Activated CD4-positive, alpha-beta T cell treated with anti-CD3 and anti-CD28 coated beads for 36 hours (primary cell): ENCODE results near the gene OR13J1. TPM values are rescaled to one million over a fixed set of nuclear protein-coding genes. Genes with fewer than 3 reads are reported as not detected.

Experiments used
- ATAC-seq: fragments of 200-7000 bp; cut with Tn5 transposase; one replicate; pipeline ENCODE4 v1.10.0; 2021; ENCODE audit warnings: mild to moderate bottlenecking, moderate library complexity
- CTCF ChIA-PET: fragments of 350-600 bp; sonication (Branson Sonifier 250); formaldehyde crosslinking; loops from one replicate; lab custom pipeline; 2021; ENCODE audit warnings: antibody characterized with exemption; lab: Charles Lee
- POLR2A ChIA-PET: fragments of 350-600 bp; sonication (Branson Sonifier 250); formaldehyde crosslinking; loops from one replicate; lab custom pipeline; 2021; ENCODE audit warnings: antibody characterized with exemption, inconsistent platforms; lab: Charles Lee
- DNase-seq: peaks from one replicate; pipeline ENCODE4 v3.0.0-alpha.2; 2020
- H3K27ac Mint-ChIP-seq: one replicate; pipeline ENCODE4 v1.8.0; 2021; ENCODE audit warnings: mixed read lengths
- H3K27me3 Mint-ChIP-seq: one replicate; pipeline ENCODE4 v1.8.0; 2021; ENCODE audit warnings: mixed read lengths
- H3K36me3 Mint-ChIP-seq: one replicate; pipeline ENCODE4 v1.8.0; 2021; ENCODE audit warnings: low read depth, mixed read lengths
- H3K4me1 Mint-ChIP-seq: one replicate; pipeline ENCODE4 v1.8.0; 2021; ENCODE audit warnings: mixed read lengths
- H3K4me3 Mint-ChIP-seq: one replicate; pipeline ENCODE4 v1.8.0; 2021; ENCODE audit warnings: mild to moderate bottlenecking, moderate library complexity, mixed read lengths
- H3K9me3 Mint-ChIP-seq: one replicate; pipeline ENCODE4 v1.8.0; 2021; ENCODE audit warnings: low read depth, mixed read lengths
- intact Hi-C, 2 experiments: fragments of 100-400 bp; cut with DNase I in 1 of 2; cut with micrococcal nuclease in 1 of 2; formaldehyde crosslinking; loops; one replicate each; pipeline versions ENCODE4 v1.14.2 to v1.15.1; 2022 to 2024; cut with DNase I, micrococcal nuclease
- total RNA-seq, 2 experiments: library from RNA; stranded (reverse); gene quantifications; one replicate each; pipeline ENCODE4 v1.2.3, GENCODE V29; 2021

Gene OR13J1
- total RNA-seq, 2 experiments from 2014 or later, result not detected

DNA sequence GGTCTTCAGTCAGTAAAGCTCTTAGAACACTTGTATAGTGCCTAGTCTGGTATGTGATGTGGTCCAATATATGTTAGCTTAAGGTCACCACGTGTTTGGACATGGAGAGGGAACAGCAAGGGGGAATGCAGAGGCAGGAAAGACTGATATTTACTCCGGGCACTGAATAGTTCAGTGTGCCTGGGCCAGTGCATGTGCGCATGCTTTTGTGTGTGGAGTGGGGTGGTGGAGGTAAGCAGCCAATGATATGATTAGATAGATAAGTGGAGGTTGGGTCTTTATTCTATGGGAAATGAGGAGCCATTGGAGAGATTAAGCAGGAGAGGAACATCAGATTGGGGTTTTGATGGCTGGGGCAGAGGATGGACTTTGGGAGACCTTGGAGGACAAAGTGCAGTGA is 14.0 kb downstream of the OR13J1 start:
- CTCF ChIA-PET, result interaction anchor here (0.7 to 1.8 kb wide), 4 partner anchors 26 to 81 kb away, joined by 3 to 4 read pairs (median 4); no protein-coding TSS in a partner anchor
- POLR2A ChIA-PET, result interaction anchor here (0.6 kb wide), 1 partner anchor 83 kb away, joined by 4 read pairs; no protein-coding TSS in a partner anchor
- no peaks in the 10 kb centered on the region for H3K4me1 Mint-ChIP-seq
- H3K36me3 Mint-ChIP-seq, result no peaks in the 10 kb centered on the region
- no peak for DNase-seq
- no peak overlapping the region for H3K27ac Mint-ChIP-seq
- no peak overlapping the region for H3K4me3 Mint-ChIP-seq
- no peak for ATAC-seq
- peaks cover 1% of the 10 kb centered on the region for H3K27me3 Mint-ChIP-seq
- no peaks in the 10 kb centered on the region for H3K9me3 Mint-ChIP-seq
- intact Hi-C loops, result no loop called here

DNA sequence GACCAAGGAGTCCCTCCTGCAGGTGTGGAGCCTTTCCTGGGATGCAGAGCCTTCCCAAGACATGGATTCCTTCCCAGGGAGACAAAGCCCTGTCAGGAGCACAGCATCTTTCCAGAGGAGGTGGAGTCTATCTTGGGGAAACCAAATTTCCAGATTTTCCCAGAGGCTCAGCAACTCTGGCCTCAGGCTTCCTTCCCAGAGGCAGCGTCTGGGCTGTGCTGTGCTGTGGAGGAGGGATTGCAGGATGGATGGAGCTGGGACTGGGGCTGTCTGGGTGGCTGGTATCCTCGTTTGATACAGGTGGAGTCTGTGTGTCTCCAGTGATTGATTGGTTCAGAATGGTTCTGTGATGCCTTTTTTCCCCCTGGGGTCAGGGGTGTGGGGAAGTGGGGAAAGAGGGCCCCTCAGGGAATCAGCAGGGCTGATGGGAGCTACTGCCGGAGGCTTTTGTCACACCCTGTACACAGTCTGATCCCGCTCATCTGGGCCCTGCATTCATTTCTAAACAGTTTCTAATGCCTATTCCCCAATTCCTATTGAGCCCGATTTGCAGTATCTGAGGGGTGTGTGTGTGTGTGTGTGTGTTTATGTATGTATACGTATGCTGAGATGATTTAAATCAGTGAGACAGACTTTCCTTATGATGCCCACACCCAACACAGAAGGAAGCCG is 16.0 kb downstream of the OR13J1 start:
- intact Hi-C loops, result loop anchor here in 1 of 2 experiments (5.0 kb wide), 1 partner anchor 38 kb away; no protein-coding TSS in a partner anchor
- Mint-ChIP-seq H3K36me3 (no peaks in the 10 kb centered on the region), H3K27me3 (no peaks in the 10 kb centered on the region), H3K4me1 (no peaks in the 10 kb centered on the region), H3K9me3 (no peaks in the 10 kb centered on the region), H3K27ac (no peak overlapping the region), H3K4me3 (no peak overlapping the region)
- no peak for DNase-seq
- no peak for ATAC-seq
- ChIA-PET POLR2A (no interaction called here), CTCF (interaction anchor here (0.7 to 1.3 kb wide), 2 partner anchors 29 to 164 kb away, joined by 3 read pairs; no protein-coding TSS in a partner anchor)

DNA sequence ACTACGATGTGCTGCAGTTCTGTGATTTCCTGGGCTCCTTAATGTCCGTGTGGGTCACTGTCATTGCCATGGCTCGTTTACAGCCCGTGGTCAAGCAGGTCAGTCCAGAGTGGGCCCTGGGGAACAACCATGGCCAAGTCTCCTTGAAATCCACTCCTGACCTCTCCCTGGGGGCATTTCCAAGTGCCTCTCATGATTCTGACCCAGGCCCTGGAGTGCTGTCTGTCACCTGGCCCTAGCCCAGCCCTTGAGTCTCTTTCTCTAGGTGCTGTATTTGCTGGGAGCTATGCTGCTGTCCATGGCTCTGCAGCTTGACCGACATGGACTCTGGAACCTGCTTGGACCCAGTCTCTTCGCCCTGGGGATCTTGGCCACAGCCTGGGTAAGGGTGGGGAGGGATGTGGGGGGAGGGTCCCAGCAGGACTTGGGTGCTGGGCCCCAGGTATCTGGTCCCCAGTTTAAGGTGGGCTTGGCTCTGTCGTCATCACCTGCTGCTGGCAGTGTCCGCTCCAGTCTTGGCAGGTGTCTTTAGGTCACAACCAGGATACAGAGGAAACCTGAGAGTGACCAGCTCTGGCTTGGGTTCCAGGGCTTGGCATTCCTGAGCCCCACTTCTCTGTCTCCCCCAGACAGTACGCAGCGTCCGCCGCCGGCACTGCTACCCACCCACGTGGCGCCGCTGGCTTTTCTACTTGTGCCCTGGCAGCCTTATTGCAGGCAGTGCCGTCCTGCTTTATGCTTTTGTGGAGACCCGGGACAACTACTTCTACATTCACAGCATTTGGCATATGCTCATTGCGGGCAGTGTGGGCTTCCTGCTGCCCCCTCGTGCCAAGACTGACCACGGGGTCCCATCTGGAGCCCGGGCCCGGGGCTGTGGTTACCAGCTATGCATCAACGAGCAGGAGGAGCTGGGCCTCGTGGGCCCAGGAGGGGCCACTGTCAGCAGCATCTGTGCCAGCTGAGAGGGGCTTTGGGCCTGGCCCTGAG is 17.0 kb downstream of the OR13J1 start:
- Mint-ChIP-seq H3K9me3 (no peaks in the 10 kb centered on the region), H3K27ac (no peak overlapping the region), H3K36me3 (no peaks in the 10 kb centered on the region), H3K27me3 (no peaks in the 10 kb centered on the region), H3K4me3 (no peak overlapping the region), H3K4me1 (peaks cover 3% of the 10 kb centered on the region)
- ChIA-PET POLR2A (no interaction called here), CTCF (interaction anchor here (0.5 to 1.2 kb wide), 3 partner anchors 11 to 42 kb away, joined by 3 to 8 read pairs (median 3); no protein-coding TSS in a partner anchor)
- intact Hi-C loops, result loop anchor here in 1 of 2 experiments (5.0 kb wide), 1 partner anchor 39 kb away; no protein-coding TSS in a partner anchor
- no peak for ATAC-seq
- no peak for DNase-seq

DNA sequence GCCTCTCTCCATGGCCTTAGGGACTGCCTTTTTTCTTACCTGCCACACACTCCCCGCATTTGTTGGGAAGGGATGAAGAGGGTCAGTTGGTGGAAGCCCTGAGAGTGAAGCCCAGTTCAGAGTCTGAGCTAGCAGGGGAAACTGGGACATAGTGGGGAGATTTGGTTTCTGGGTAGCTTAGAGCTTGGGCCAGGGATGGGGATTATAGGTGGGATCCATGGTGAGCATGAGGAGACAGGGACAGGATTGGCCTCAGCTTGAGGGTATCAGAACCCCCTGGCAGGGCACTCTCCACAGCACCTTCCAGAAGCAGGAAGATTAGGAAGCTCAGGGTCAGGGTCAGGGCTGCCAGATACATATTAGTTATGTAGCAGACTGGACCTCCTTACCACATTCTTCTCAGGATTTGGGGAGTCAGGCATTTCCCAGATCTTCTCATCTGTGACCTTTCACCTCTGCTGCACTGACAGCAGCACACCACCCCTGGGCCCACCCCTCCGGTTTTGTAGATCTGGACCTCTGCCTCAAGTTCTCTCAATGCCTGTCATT is 17.9 kb downstream of the OR13J1 start:
- Mint-ChIP-seq H3K4me3 (no peak overlapping the region), H3K36me3 (no peaks in the 10 kb centered on the region), H3K4me1 (peaks cover 11% of the 10 kb centered on the region), H3K27ac (no peak overlapping the region), H3K27me3 (no peaks in the 10 kb centered on the region), H3K9me3 (no peaks in the 10 kb centered on the region)
- ATAC-seq, result no peak
- POLR2A ChIA-PET, result no interaction called here
- no peak for DNase-seq
- intact Hi-C loops, result loop anchor here in 1 of 2 experiments (5.0 kb wide), 1 partner anchor 40 kb away; no protein-coding TSS in a partner anchor
- CTCF ChIA-PET, result interaction anchor here (0.5 to 1.2 kb wide), 5 partner anchors 11 to 41 kb away, joined by 3 to 8 read pairs (median 4); no protein-coding TSS in a partner anchor

DNA sequence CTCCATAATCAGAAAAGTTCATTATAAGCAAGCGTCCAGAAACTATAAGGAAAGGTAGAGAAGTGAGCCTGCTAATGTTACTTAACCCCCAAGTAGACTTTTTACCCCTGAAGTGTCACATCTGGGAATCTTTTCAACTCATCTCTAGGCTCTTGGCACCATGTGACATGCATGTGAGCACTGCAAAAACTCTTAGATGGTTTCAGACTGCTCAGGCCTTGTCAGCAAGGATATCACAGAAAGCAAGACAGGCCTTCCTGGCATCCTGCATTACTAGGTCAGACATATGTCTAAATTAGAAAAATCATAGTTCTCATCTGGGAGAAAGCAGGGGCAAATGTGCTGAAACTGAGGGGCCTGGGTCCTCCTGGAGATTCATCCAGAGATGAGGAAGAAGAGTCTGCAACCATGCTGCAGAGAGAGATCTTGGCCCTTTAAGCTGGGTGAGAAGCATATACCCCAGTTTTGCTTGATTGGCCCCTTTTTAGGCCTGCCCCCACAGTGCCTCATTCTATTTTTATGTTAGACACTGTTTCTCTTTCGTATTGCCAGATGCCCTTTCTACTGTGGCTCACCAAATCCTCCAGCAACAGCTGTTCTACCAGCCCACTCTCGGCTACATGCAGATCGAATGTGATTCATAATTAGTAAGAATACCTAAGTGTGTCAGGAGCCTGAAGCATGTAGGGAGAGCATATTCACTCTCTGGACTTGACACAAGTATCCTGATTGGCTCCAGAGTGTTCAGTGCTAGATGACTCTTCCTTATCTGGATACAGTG is 22.2 kb downstream of the OR13J1 start:
- Mint-ChIP-seq H3K4me1 (peaks cover 28% of the 10 kb centered on the region), H3K4me3 (no peak overlapping the region), H3K36me3 (no peaks in the 10 kb centered on the region), H3K9me3 (no peaks in the 10 kb centered on the region), H3K27ac (peak overlapping the region; percentile 24), H3K27me3 (no peaks in the 10 kb centered on the region)
- CTCF ChIA-PET, result interaction anchor here (0.7 to 0.8 kb wide), 3 partner anchors 55 to 574 kb away, joined by 3 read pairs; no protein-coding TSS in a partner anchor
- ATAC-seq (peak; percentile 96), DNase-seq (peak; percentile 73)
- POLR2A ChIA-PET, result interaction anchor here (0.8 kb wide), 1 partner anchor 19 kb away, joined by 3 read pairs; the partner anchor contains the start of gene TMEM8B
- intact Hi-C loops, result loop anchor here in 1 of 2 experiments (1.0 kb wide), 2 partner anchors 33 to 76 kb away; partner anchors contain the start of gene HINT2

DNA sequence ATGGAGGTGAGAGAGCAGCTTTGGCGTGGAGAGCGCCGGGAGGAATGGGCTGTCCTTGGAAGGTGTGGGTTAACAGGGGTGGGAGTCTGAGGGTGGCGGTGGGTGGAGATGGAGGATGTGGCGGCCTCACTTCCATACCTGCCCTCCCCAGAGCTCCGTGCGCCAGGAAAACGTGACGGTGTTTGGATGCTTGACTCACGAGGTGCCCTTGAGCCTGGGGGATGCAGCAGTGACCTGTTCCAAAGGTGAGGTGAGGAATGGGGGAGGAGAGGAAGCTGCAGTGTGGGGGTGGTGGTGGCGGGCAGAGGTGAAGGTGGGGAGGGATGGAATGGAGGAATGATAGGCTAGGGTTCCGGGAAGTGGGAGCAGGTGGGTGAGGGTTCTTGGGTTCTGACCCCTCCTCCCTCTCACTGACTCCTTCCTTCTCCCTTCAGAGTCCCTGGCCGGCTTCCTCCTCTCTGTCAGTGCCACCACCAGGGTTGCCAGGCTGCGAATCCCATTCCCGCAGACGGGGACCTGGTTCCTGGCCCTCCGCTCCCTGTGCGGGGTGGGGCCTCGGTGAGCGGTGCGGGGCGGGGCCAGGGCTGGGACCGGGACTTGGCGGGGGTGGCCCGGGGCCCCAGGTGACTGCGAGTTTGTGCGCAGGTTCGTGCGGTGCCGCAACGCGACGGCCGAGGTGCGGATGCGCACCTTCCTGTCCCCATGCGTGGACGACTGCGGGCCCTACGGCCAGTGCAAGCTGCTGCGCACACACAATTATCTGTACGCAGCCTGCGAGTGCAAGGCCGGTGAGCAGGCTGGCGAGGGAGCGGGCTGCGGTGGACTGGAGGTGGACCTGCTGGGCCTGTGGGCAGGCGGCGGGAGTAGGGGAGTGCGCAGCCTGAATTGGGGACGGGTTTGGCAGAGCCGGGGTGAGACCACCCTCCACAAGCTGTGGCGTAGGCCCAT is 24.1 kb downstream of the OR13J1 start:
- Mint-ChIP-seq H3K36me3 (no peaks in the 10 kb centered on the region), H3K27ac (no peak overlapping the region), H3K4me1 (peaks cover 28% of the 10 kb centered on the region), H3K4me3 (no peak overlapping the region), H3K27me3 (no peaks in the 10 kb centered on the region), H3K9me3 (no peaks in the 10 kb centered on the region)
- ATAC-seq, result no peak
- DNase-seq, result peak; percentile 12
- CTCF ChIA-PET, result interaction anchor here (0.7 to 1.3 kb wide), 5 partner anchors 14 to 317 kb away, joined by 3 to 4 read pairs (median 3); no protein-coding TSS in a partner anchor
- intact Hi-C loops, result no loop called here
- POLR2A ChIA-PET, result interaction anchor here (0.7 kb wide), 1 partner anchor 120 kb away, joined by 4 read pairs; no protein-coding TSS in a partner anchor

DNA sequence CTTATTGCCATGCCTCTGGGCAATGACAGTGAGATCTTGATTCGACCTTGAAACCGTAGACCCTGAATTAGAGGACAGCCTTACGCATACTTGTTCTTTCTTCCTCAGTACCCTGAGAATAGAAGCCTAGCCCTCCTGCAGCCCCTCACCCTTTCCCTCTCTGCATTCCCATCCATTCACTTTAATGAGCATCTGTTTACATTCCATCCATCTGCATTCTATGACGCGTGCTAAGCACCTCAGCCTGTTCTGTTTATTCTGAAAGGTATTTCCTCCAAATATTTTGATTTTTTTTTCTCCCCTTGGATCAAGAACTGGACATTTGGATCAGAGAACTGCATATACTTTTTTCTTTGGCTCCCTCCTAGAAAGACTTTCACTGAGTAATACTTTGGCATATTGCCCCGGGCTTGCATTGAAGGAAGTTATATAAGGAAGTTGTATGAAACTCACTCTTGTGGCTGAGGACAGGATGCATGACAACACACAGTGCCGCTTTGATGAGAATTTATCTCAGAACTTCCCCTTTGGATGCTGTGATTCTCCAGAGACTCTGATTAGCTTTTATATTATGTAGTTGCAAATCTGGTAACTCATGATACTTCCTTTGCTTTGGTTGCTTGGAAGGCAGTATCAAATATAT is 25.5 kb downstream of the OR13J1 start:
- no peak overlapping the region for H3K27ac Mint-ChIP-seq
- ATAC-seq (peak; percentile 17), DNase-seq (peak; percentile 28)
- ChIA-PET POLR2A (no interaction called here), CTCF (interaction anchor here (0.5 to 1.3 kb wide), 5 partner anchors 13 to 316 kb away, joined by 3 to 4 read pairs (median 3); no protein-coding TSS in a partner anchor)
- no peaks in the 10 kb centered on the region for H3K36me3 Mint-ChIP-seq
- H3K9me3 Mint-ChIP-seq, result no peaks in the 10 kb centered on the region
- peaks cover 28% of the 10 kb centered on the region for H3K4me1 Mint-ChIP-seq
- no peak overlapping the region for H3K4me3 Mint-ChIP-seq
- H3K27me3 Mint-ChIP-seq, result no peaks in the 10 kb centered on the region
- intact Hi-C loops, result no loop called here

DNA sequence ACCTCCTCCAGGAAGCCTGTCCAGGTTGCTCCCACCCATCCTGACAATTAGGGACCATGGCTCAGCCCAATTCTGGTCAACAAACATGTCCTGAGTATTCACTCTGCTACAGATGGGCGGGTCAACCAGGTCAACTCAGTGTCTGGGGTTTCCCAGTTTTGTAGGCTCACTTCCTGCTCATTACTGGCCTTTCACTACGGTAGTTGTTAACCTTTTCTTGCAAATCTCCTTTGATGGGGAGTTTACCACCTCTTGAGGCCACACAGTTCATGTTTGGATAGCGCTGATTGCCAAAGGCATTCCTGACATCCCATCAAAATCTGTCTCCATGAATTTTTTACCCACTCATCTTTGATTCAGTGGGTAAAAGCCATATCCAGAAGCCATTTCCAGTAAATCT is 27.4 kb downstream of the OR13J1 start:
- H3K9me3 Mint-ChIP-seq, result no peaks in the 10 kb centered on the region
- peaks cover 22% of the 10 kb centered on the region for H3K4me1 Mint-ChIP-seq
- POLR2A ChIA-PET, result no interaction called here
- ATAC-seq (no peak), DNase-seq (no peak)
- no peaks in the 10 kb centered on the region for H3K36me3 Mint-ChIP-seq
- H3K27ac Mint-ChIP-seq, result no peak overlapping the region
- CTCF ChIA-PET, result interaction anchor here (0.8 to 2.3 kb wide), 3 partner anchors 16 to 146 kb away, joined by 4 to 7 read pairs (median 4); no protein-coding TSS in a partner anchor
- intact Hi-C loops, result no loop called here
- H3K27me3 Mint-ChIP-seq, result no peaks in the 10 kb centered on the region
- H3K4me3 Mint-ChIP-seq, result no peak overlapping the region
